ENCODE data around the gene ITGA11.

Gene ITGA11

DNA sequence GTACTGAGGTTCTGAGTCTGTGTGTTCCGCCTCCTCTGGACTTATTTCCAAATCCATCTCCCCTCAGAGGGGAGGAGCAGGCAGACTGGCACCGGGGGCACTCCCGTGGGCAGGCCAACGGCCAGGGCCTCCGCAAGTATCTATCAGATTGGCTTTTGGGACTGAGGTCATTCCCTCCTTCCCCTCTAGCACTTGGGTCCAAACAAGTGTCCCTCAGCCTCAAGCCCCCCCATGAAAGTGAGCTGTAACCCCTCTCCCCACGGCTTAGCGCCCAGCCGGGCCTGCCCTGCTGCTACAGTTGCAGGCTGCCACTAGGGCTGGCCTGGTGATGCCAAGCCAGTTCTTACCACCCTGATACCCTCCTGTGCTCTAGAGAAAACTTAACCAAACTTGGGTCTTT lies 17.4 kb downstream of the ITGA11 start:
- ChIA-PET POLR2A (ENCODE audit: low non-redundant PET) (no interaction called here), CTCF (no interaction called here)
- TF ChIP-seq, protein P1, sequence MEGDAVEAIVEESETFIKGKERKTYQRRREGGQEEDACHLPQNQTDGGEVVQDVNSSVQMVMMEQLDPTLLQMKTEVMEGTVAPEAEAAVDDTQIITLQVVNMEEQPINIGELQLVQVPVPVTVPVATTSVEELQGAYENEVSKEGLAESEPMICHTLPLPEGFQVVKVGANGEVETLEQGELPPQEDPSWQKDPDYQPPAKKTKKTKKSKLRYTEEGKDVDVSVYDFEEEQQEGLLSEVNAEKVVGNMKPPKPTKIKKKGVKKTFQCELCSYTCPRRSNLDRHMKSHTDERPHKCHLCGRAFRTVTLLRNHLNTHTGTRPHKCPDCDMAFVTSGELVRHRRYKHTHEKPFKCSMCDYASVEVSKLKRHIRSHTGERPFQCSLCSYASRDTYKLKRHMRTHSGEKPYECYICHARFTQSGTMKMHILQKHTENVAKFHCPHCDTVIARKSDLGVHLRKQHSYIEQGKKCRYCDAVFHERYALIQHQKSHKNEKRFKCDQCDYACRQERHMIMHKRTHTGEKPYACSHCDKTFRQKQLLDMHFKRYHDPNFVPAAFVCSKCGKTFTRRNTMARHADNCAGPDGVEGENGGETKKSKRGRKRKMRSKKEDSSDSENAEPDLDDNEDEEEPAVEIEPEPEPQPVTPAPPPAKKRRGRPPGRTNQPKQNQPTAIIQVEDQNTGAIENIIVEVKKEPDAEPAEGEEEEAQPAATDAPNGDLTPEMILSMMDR (conservative IDR thresholded peaks at IDR 0.05; ENCODE audit: low read depth), result no peak
- no peak for DNase-seq (ENCODE audit: low spot score)
- H3K27ac ChIP-seq, result no peak overlapping the region

DNA sequence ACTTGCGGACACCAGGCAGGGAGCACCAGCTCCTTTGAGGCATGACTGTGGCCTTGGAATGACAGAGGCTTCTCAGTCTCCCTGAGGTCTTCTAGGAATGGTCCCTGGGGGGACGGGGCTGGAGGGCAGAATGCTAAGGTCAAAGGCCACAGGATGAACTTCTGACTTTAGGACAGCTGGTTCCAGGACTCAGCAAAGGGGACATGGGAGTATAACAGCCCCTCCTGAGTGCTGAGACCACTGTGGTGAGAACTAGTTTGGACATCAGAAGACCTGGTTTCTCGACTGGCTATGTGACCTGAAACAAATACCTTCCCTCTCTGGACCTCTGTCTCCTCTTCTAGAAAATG lies 17.8 kb downstream of the ITGA11 start:
- TF ChIP-seq, protein P1 (conservative IDR thresholded peaks at IDR 0.05; ENCODE audit: low read depth), result no peak
- ChIA-PET CTCF (no interaction called here), POLR2A (ENCODE audit: low non-redundant PET) (no interaction called here)
- H3K27ac ChIP-seq, result no peak overlapping the region
- no peak for DNase-seq (ENCODE audit: low spot score)

GRCh38 chr15:68413363-68414205 lies 18.4 kb downstream of the ITGA11 start:
- DNase-seq (ENCODE audit: low spot score), result no peak
- POLR2A ChIA-PET (ENCODE audit: low non-redundant PET), result no interaction called here

DNA sequence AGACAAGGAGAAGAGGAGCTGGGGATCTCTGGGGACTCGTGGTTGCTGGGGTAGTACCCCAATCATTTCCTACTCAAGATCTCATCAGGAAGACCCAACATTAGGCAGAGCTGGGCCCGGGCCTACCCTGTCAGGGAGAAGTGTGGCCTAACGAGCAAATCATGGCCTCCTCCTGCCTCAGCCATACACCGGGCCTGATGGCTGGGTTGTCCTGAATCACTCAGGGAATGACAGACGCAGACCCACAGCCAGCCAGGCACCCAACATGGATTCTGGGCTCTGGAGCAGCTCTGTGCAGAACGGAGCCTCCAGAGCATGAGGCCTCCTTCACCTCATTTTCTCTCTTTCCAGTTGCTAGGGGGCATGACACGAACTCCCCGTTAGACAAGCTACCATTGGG lies 19.7 kb downstream of the ITGA11 start:
- TF ChIP-seq, protein P1 (conservative IDR thresholded peaks at IDR 0.05; ENCODE audit: low read depth), result no peak
- no peak overlapping the region for H3K27ac ChIP-seq
- DNase-seq (ENCODE audit: low spot score), result no peak
- CTCF ChIA-PET, result interaction anchor here (0.6 to 0.7 kb wide), 3 partner anchors 101 to 557 kb away, joined by 3 to 7 read pairs (median 4); no protein-coding TSS in a partner anchor
- POLR2A ChIA-PET (ENCODE audit: low non-redundant PET), result no interaction called here

More at GRCh38 chr15:68413363-68414205, 18.4 kb downstream of the ITGA11 start:
- CTCF ChIA-PET, result no interaction called here
- TF ChIP-seq, protein P1 (conservative IDR thresholded peaks at IDR 0.05; ENCODE audit: low read depth), result no peak
- H3K27ac ChIP-seq, result no peak overlapping the region

DNA sequence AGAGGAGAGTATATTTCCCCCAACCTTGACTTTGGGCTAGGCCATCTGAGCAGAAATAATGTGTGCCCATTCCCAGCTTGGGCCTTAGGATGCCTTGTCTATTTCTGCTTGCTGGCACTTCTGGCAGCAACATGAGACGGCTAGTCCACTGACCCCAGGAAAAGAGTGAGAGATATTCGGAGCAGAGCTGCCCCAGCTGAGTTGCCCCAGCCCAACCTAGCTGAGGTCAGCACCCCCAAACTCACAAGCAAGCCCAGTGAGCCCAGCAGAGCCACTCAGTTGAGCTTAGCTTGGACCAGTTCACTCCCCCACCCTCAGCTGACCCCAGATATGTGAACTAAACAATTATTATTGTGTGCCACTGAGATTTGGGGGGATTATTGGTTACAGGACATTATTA lies 20.2 kb downstream of the ITGA11 start:
- TF ChIP-seq, protein P1 (conservative IDR thresholded peaks at IDR 0.05; ENCODE audit: low read depth), result no peak
- CTCF ChIA-PET, result interaction anchor here (0.6 kb wide), 2 partner anchors 102 to 556 kb away, joined by 3 to 4 read pairs; no protein-coding TSS in a partner anchor
- POLR2A ChIA-PET (ENCODE audit: low non-redundant PET), result no interaction called here
- no peak for DNase-seq (ENCODE audit: low spot score)
- no peak overlapping the region for H3K27ac ChIP-seq

GRCh38 chr15:68411343-68411675 lies 20.7 kb downstream of the ITGA11 start:
- TF ChIP-seq, protein P1 (conservative IDR thresholded peaks at IDR 0.05; ENCODE audit: low read depth), result no peak
- CTCF ChIA-PET, result no interaction called here
- DNase-seq (ENCODE audit: low spot score), result no peak
- POLR2A ChIA-PET (ENCODE audit: low non-redundant PET), result no interaction called here
- no peak overlapping the region for H3K27ac ChIP-seq

Data from RWPE1 (cell line).